Measurements from ENCODE around the gene RAD9A. TPM values are rescaled to one million over a fixed set of nuclear protein-coding genes. Genes with fewer than 3 reads are reported as not detected.
A peak's percentile ranks its signal among the peaks of the same experiment; 100 is the strongest.

RAD9A gene
- total and polyA plus RNA-seq, 9 of the 15 experiments (the other 6 are each of a cell fraction or from before 2014, with no cell fraction given) = 1.4 to 41.2 (median 16.1) TPM

DNA sequence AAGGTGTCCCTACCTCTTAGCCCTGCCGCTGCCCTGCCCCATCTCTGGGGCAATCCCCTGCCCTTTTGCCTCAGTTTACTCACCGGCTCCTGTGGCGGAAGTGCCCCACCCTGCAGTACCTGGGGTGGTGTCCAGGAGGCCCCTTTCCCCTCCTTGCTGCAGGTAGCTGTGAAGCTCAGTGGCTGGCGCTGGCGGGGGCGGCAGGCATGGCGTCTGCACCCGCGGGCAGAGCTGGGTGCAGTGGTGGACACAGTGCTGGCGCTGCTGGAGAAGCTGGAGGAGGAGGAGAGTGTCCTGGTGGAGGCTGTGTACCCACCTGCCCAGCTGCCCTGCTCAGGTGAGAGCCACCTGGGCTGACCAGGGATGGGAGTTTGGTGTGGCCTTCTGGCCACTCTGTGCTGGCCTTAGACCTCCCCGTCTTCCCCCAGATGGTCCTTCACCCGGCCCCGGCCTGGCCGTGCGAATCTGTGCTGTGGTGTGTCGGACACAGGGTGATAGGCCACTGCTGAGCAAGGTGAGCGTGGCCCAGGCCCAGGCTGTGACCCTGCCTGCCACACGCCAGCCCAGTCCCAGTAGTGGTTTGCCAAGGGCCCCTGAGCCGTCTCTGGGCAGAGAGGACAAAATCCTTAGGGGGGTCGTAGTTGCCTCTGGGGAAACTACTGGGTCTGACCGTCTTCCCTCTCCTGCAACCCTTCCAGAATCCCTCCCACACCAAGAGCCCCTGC is 27.7 kb downstream of the RAD9A start:
- Histone ChIP-seq H3K9me1 (ENCODE audit: control insufficient read depth, insufficient read depth, low read length) (no peaks in the 10 kb centered on the region), H3K9ac (ENCODE audit: insufficient read depth in 1 of 2, low read depth in 2 of 2, low read length in 2 of 2) (peak overlapping the region; percentile 29 to 73; a peak in 3 of 4 replicates), H3K79me2 (ENCODE audit: control insufficient read depth, insufficient read depth, low read length) (peaks cover 8% of the 10 kb centered on the region; the same call in 1 of the 3 replicates), H3K9me3 (replicated peaks; ENCODE audit: control insufficient read depth, insufficient read depth, low read depth, low read length) (no peaks in the 10 kb centered on the region), H3K27me3 (ENCODE audit: control insufficient read depth in 2 of 2, insufficient read depth in 2 of 2, low read length in 2 of 2) (no peaks in the 10 kb centered on the region), H3K4me2 (ENCODE audit: insufficient read depth, low read length) (no peak overlapping the region; the same call in 1 of the 2 replicates), H3K4me1 (replicated peaks in 1 of 2; ENCODE audit: control insufficient read depth in 2 of 2, insufficient read depth in 2 of 2, low read length in 2 of 2) (peaks cover 6 to 73% of the 10 kb centered on the region in 2 experiments), H2AFZ (ENCODE audit: low read depth, low read length) (no peak overlapping the region), H3K36me3 (ENCODE audit: control insufficient read depth, insufficient read depth, low read length) (no peaks in the 10 kb centered on the region), H3K4me3 (no peak overlapping the region), H4K20me1 (replicated peaks; ENCODE audit: control insufficient read depth, insufficient read depth, low read length) (no peaks in the 10 kb centered on the region), H3K27ac (ENCODE audit: extremely low read depth, low read depth, low read length) (no peak overlapping the region)
- TF ChIP-seq, protein P1, sequence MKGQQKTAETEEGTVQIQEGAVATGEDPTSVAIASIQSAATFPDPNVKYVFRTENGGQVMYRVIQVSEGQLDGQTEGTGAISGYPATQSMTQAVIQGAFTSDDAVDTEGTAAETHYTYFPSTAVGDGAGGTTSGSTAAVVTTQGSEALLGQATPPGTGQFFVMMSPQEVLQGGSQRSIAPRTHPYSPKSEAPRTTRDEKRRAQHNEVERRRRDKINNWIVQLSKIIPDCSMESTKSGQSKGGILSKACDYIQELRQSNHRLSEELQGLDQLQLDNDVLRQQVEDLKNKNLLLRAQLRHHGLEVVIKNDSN (CRISPR knock-in tag; IDR thresholded peaks at IDR 0.05) = 0 out of 2 replicates have a peak, but pooled peaks have one; percentile 21
- TF ChIP-seq CBX1 (IDR thresholded peaks at IDR 0.05; ENCODE audit: low read depth) (no peak), HNRNPL (IDR thresholded peaks at IDR 0.05; ENCODE audit: low read depth, low read length) (0 out of 2 replicates have a peak, but pooled peaks have one; percentile 1)
- BruUV-seq (replicated peaks) = TSS peak; percentile 57
- ChIA-PET CTCF (ENCODE audit: low intra/inter-chr PET ratio) (no interaction called here), POLR2A (interaction anchor here (0.6 to 2.1 kb wide), 5 partner anchors 8 to 781 kb away, joined by 3 to 10 read pairs (median 4); partner anchors contain the start of genes PPP1CA and RPS6KB2)
- FAIRE-seq (no peak), ATAC-seq (no peak), DNase-seq (ENCODE audit: extremely low read depth in 1 of 4, low spot score in 3 of 4) (no peak)
- WGBS (ENCODE audit: insufficient coverage, low coverage, missing lambda C conversion rate) = 90% methylated on average over 19 of the region's 21 CpGs
- in situ Hi-C loops (cut with MboI) (no loop called here), intact Hi-C loops (cut with micrococcal nuclease) (loop anchor here (5.0 kb wide), 1 partner anchor 48 kb away; the partner anchor contains the start of gene TMEM134)
